Right atrium auricular region (tissue), 2 donors: ENCODE measurements around the gene ZNF700. TPM values are rescaled to one million over a fixed set of nuclear protein-coding genes. Genes with fewer than 3 reads are reported as not detected.
"Not testable (repeated sequence)": the region's sequence is repeated elsewhere in the genome, so short reads cannot be mapped to it uniquely, and the experiment has no call there.

Experiments used
- DNase-seq: peaks from one replicate; pipeline ENCODE4 v3.0.0-alpha.2; 2019; ENCODE audit warnings: low spot score
- H3K27ac ChIP-seq, 2 donors: fragments of 200-600 bp; sonication (generic); 1 replicate in 1 of 2; 2 replicates in 1 of 2; pipeline ENCODE4 v1.5.1; 2016 to 2019
- H3K27me3 ChIP-seq, 2 donors: fragments of 200-600 bp; sonication (generic); one replicate each; pipeline versions ENCODE4 v1.5.1 to v1.6.0; 2017 to 2019
- H3K36me3 ChIP-seq: fragments of 200-600 bp; sonication (generic); one replicate; pipeline ENCODE4 v1.5.1; 2016
- H3K4me1 ChIP-seq, 2 donors: fragments of 200-600 bp; sonication (generic); one replicate each; pipeline versions ENCODE4 v1.5.1 to v1.6.0; 2017 to 2019
- H3K4me3 ChIP-seq, 2 donors: fragments of 200-600 bp; sonication (generic); 1 replicate in 1 of 2; 2 replicates in 1 of 2; pipeline ENCODE4 v1.5.1; 2017 to 2019; ENCODE audit warnings: mild to moderate bottlenecking in 1 of 2, moderate library complexity in 1 of 2
- H3K9me3 ChIP-seq, 2 donors: fragments of 200-600 bp; sonication (generic); one replicate each; pipeline ENCODE4 v1.5.1; 2019
- total RNA-seq, 2 donors: library from RNA; depleted of rRNA; stranded (reverse); fragments of >200 nt; gene quantifications; one replicate each; pipeline ENCODE4 v1.1.0, GENCODE V29; 2016
- TF ChIP-seq, protein P1 (sequence below), 2 donors: fragments of 200-600 bp; sonication (generic); IDR thresholded peaks; one replicate each; pipeline ENCODE4 v1.5.1; 2019; ENCODE audit warnings: antibody characterized with exemption in 2 of 2

Gene ZNF700
- total RNA-seq, 2 donors from 2014 or later = 4.4 to 5.2 TPM

DNA sequence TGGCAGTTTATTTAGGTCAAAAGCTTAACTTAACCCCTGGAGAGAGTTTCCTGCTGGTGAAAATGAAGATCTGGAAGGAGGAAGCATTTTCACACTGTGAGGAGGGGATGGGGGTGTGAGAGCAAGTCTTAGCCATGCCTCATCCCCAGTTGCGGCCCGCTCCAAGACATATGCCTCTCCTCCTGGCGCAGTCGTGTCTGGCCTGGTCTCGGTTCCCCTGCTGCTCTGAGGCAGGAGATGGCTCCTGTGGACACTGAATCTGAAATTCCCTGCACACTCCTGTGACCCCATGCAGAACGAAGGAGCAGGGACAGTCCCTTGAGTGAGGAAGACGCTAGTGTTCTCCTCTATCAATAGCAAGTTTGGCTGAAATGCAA is 37.7 kb upstream of the ZNF700 start:
- peaks cover 0 to 15% of the 10 kb centered on the region in 2 donors for H3K4me1 ChIP-seq
- H3K9me3 ChIP-seq = no peaks in the 10 kb centered on the region
- H3K27ac ChIP-seq = peak overlapping the region; percentile 77 to 87
- TF ChIP-seq, protein P1, sequence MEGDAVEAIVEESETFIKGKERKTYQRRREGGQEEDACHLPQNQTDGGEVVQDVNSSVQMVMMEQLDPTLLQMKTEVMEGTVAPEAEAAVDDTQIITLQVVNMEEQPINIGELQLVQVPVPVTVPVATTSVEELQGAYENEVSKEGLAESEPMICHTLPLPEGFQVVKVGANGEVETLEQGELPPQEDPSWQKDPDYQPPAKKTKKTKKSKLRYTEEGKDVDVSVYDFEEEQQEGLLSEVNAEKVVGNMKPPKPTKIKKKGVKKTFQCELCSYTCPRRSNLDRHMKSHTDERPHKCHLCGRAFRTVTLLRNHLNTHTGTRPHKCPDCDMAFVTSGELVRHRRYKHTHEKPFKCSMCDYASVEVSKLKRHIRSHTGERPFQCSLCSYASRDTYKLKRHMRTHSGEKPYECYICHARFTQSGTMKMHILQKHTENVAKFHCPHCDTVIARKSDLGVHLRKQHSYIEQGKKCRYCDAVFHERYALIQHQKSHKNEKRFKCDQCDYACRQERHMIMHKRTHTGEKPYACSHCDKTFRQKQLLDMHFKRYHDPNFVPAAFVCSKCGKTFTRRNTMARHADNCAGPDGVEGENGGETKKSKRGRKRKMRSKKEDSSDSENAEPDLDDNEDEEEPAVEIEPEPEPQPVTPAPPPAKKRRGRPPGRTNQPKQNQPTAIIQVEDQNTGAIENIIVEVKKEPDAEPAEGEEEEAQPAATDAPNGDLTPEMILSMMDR (IDR thresholded peaks at IDR 0.05) = no peak
- no peaks in the 10 kb centered on the region for H3K27me3 ChIP-seq
- H3K36me3 ChIP-seq = no peaks in the 10 kb centered on the region
- H3K4me3 ChIP-seq = peak overlapping the region; percentile 74 to 85
- DNase-seq = no peak

DNA sequence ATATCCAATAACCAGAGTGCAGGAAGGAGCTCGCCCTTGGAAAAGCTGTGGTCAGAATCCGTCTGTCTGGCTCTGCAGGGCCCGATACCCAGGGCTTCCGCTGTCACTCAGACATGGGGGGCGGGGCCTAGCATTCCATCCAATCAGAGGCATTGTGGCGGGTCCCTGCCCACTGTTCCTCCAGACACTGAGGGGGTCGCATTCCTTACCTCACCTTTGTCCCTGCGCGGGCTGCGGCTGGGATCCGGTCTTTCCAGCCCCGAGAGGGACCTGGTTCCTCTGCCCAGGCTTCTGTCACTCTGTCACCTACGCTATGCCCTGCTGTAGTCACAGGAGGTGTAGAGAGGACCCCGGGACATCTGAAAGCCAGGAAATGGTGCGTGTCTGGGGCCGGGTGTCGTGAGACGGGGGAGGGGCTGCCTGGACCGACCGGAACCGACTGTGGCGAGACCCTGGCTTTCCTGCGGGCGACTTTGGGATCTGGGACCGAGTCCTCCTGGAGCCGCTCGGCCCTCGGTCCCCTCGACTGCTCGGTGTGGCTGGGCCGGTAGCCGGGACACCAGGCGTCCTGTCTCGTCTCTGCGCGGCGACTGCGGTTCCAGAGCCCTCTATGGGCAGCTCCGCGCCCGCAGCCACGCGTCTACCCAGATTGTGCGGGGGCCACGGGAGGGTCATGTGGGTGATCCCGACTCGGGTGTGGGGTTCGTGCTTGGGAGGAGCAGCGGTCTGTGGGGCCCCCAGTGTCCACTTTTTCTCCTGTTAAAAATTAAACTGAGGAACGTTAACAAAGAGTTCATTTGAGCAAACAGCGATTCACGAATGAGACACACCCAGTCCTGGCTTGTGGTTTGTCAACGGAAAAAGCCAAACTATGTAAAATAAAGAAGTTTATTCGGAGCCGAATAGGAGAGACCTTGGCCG is 37.0 kb upstream of the ZNF700 start, which contains the start of gene ZNF69:
ZNF69 (plus strand) TSS at position 172 of the 921 bp plus-strand sequence; CDS start at position 314, 142 bp downstream.
- DNase-seq = peak; percentile 92
- TF ChIP-seq, protein P1 (IDR thresholded peaks at IDR 0.05) = peak in 1 of 2 donors; percentile 56
- no peaks in the 10 kb centered on the region for H3K27me3 ChIP-seq
- no peaks in the 10 kb centered on the region for H3K36me3 ChIP-seq
- H3K27ac ChIP-seq = peak within 1 kb of the TSS; percentile 77 to 87
- peak within 1 kb of the TSS; percentile 74 to 85 for H3K4me3 ChIP-seq
- H3K9me3 ChIP-seq = no peaks in the 10 kb centered on the region
- peaks cover 0 to 15% of the 10 kb centered on the region in 2 donors for H3K4me1 ChIP-seq

DNA sequence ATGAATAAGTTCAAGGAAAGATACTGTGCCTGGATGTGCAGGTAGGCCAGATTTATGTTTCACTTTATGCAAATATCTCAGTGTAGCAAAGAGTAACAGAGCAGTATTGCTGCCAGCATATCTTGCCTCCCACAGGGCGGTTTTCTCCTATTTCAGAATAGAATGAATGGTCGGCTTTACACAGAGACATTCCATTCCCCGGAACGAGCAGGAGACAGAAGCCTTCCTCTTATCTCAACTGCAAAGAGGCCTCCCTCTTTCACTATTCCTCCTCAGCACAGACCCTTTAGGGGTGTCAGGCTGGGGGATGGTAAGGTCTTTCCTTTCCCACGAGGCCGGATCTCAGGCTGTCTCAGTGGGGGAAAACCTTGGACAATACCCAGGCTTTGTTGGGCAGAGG is 35.0 kb upstream of the ZNF700 start:
- peaks cover 0 to 15% of the 10 kb centered on the region in 2 donors for H3K4me1 ChIP-seq
- H3K36me3 ChIP-seq, H3K27me3 ChIP-seq, H3K27ac ChIP-seq, H3K9me3 ChIP-seq, DNase-seq, H3K4me3 ChIP-seq: not testable (repeated sequence)

DNA sequence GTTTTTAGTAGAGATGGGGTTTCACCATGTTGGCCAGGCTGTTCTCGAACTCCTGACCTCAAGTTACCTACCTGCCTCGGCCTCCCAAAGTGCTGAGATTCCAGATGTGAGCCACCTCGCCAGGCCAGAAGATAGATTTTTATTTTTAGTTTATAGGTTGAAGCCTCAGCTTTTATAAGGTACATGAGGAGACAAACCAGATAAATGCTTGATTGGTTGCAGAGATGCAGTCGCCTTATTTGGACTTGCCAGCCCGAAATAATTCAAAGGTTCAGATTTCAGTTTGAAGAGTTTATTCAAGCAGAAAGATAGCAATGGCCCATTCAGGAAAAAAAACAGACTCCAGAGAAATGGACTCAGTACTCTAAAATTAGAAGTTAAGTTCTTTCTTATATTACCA is 34.3 kb upstream of the ZNF700 start:
- H3K4me1 ChIP-seq = peaks cover 0 to 15% of the 10 kb centered on the region in 2 donors
- H3K9me3 ChIP-seq = no peaks in the 10 kb centered on the region
- TF ChIP-seq, protein P1 (IDR thresholded peaks at IDR 0.05) = no peak
- no peak overlapping the region for H3K27ac ChIP-seq
- no peaks in the 10 kb centered on the region for H3K27me3 ChIP-seq
- no peak for DNase-seq
- H3K4me3 ChIP-seq = no peak overlapping the region
- H3K36me3 ChIP-seq = no peaks in the 10 kb centered on the region

DNA sequence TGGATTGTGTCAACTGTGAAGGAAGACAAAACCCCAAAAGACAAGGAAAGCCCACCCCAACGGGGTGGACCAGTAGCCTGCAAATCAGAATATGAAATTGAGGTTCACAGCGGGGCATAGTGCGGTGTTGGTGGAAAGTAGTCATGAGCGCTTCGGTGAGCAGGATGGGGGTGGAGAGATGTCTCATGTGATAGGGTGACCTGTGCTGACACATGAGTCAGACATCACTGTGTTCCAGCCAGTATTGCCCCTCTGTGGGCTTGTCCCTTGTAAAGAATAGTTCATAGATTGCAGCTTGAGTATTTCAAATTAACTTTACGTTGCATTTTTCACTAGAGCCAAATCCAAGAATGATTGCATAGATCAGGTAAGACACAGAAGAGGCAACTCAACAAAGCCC is 30.1 kb upstream of the ZNF700 start:
- H3K4me3 ChIP-seq = no peak overlapping the region
- TF ChIP-seq, protein P1 (IDR thresholded peaks at IDR 0.05) = no peak
- H3K36me3 ChIP-seq = no peaks in the 10 kb centered on the region
- no peaks in the 10 kb centered on the region for H3K4me1 ChIP-seq
- no peak overlapping the region for H3K27ac ChIP-seq
- no peak for DNase-seq
- H3K27me3 ChIP-seq = no peaks in the 10 kb centered on the region
- peaks cover 0 to 6% of the 10 kb centered on the region in 2 donors for H3K9me3 ChIP-seq

DNA sequence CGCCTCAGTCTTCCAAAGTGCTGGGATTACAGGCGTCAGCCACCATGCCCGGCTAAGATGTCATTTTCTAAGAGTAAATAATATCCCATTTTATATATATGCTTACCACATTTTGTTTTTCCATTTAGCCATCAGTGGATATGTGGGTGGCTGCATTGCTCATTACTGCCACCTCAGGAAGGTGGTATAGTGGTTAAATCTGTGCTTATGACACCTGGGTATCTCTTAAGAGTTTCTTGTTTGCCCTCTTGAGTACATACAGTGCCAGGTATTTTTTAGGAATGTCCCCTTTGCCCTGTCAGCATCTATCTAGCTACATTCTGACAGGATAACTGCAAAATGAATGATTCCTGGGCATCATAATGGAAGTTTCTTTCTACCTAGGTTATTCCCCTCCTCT is 22.7 kb upstream of the ZNF700 start:
- TF ChIP-seq, protein P1 (IDR thresholded peaks at IDR 0.05) = no peak
- H3K27ac ChIP-seq = no peak overlapping the region
- peaks cover 15 to 71% of the 10 kb centered on the region in 2 donors for H3K9me3 ChIP-seq
- H3K27me3 ChIP-seq = no peaks in the 10 kb centered on the region
- no peak overlapping the region for H3K4me3 ChIP-seq
- H3K4me1 ChIP-seq = no peaks in the 10 kb centered on the region
- no peak for DNase-seq
- peaks cover 32% of the 10 kb centered on the region for H3K36me3 ChIP-seq
